ENCODE measurements around the gene IFIT3.
"Not testable (repeated sequence)": the region's sequence is repeated elsewhere in the genome, so short reads cannot be mapped to it uniquely, and the experiment has no call there.

The IFIT3 gene

GRCh38 chr10:89327803-89328441, at the start of gene IFIT3:
Gene IFIT3 (plus strand): TSS chr10:89327997. CDS start chr10:89328074, 77 bp downstream.
- peak; percentile 71 for DNase-seq (ENCODE audit: low spot score)

- no peak for DNase-seq (ENCODE audit: low spot score)
These were observed 49.7 kb upstream of the IFIT3 start for GRCh38 chr10:89278034-89278535.

GRCh38 chr10:89278900-89279392, 48.9 kb upstream of the IFIT3 start:
- no peak for DNase-seq (ENCODE audit: low spot score)

- DNase-seq (ENCODE audit: low spot score), result no peak
These were observed 48.4 kb upstream of the IFIT3 start for GRCh38 chr10:89279421-89279869.

- no peak for DNase-seq (ENCODE audit: low spot score)
These were observed 47.3 kb upstream of the IFIT3 start for GRCh38 chr10:89280508-89280907.

GRCh38 chr10:89281606-89282395, 46.0 kb upstream of the IFIT3 start:
- DNase-seq (ENCODE audit: low spot score), result no peak

- DNase-seq (ENCODE audit: low spot score), result no peak
These were observed 44.5 kb upstream of the IFIT3 start for GRCh38 chr10:89283025-89283935.

GRCh38 chr10:89283936-89284475, 43.8 kb upstream of the IFIT3 start:
- no peak for DNase-seq (ENCODE audit: low spot score)

GRCh38 chr10:89284711-89285110, 43.1 kb upstream of the IFIT3 start:
- not testable (repeated sequence) for DNase-seq (ENCODE audit: low spot score)

- DNase-seq (ENCODE audit: low spot score), result not testable (repeated sequence)
These were observed 42.5 kb upstream of the IFIT3 start for GRCh38 chr10:89285303-89285702.

GRCh38 chr10:89294721-89295239, 33.0 kb upstream of the IFIT3 start:
- no peak for DNase-seq (ENCODE audit: low spot score)

- DNase-seq (ENCODE audit: low spot score), result no peak
These were observed 32.2 kb upstream of the IFIT3 start for GRCh38 chr10:89295597-89295996.

- DNase-seq (ENCODE audit: low spot score), result no peak
These were observed 31.6 kb upstream of the IFIT3 start for GRCh38 chr10:89296220-89296648.

- no peak for DNase-seq (ENCODE audit: low spot score)
These were observed 30.4 kb upstream of the IFIT3 start for GRCh38 chr10:89297356-89297755.

- DNase-seq (ENCODE audit: low spot score), result no peak
These were observed 30.0 kb upstream of the IFIT3 start for GRCh38 chr10:89297791-89298190.

GRCh38 chr10:89299031-89299430, 28.8 kb upstream of the IFIT3 start:
- DNase-seq (ENCODE audit: low spot score), result no peak

- DNase-seq (ENCODE audit: low spot score), result no peak
These were observed 26.6 kb upstream of the IFIT3 start for GRCh38 chr10:89301232-89301631.

- DNase-seq (ENCODE audit: low spot score), result peak; percentile 79
These were observed 25.9 kb upstream of the IFIT3 start, which contains the start of gene IFIT2 for GRCh38 chr10:89301721-89302445. Gene IFIT2 (plus strand): TSS chr10:89302046. CDS start chr10:89302124, 78 bp downstream.

- no peak for DNase-seq (ENCODE audit: low spot score)
These were observed 25.2 kb upstream of the IFIT3 start for GRCh38 chr10:89302625-89303024.

- no peak for DNase-seq (ENCODE audit: low spot score)
These were observed 24.6 kb upstream of the IFIT3 start for GRCh38 chr10:89303161-89303560.

GRCh38 chr10:89304026-89304425, 23.8 kb upstream of the IFIT3 start:
- no peak for DNase-seq (ENCODE audit: low spot score)
